ENCODE measurements around the gene PACC1.

GRCh38 chr1:212367474-212368072 lies 47.1 kb downstream of the PACC1 start:
- TF ChIP-seq POLR2A (IDR thresholded peaks at IDR 0.05) (no peak), CTCF (IDR thresholded peaks at IDR 0.05) (no peak)
